Subcutaneous adipose tissue (tissue), 4 donors: ENCODE data around the gene DDO. TPM values are rescaled to one million over a fixed set of nuclear protein-coding genes. Genes with fewer than 3 reads are reported as not detected.

Experiments used
- total RNA-seq, 4 donors: library from RNA; depleted of rRNA; stranded (reverse); fragments of >200 nt; gene quantifications; one replicate each; pipeline ENCODE4 v1.1.0, GENCODE V29; 2016
- TF ChIP-seq, protein P1 (sequence below): fragments of 450-650 bp; IDR thresholded peaks from one replicate; pipeline ENCODE4 v1.5.1; 2016; ENCODE audit warnings: low read depth, mild to moderate bottlenecking, control low read depth, antibody characterized with exemption, moderate library complexity

The DDO gene
- total RNA-seq, 4 donors from 2014 or later, result 1.3 to 5.6 (median 2.2) TPM

GRCh38 chr6:110358553-110359160 is 56.7 kb downstream of the DDO start:
- TF ChIP-seq, protein P1, sequence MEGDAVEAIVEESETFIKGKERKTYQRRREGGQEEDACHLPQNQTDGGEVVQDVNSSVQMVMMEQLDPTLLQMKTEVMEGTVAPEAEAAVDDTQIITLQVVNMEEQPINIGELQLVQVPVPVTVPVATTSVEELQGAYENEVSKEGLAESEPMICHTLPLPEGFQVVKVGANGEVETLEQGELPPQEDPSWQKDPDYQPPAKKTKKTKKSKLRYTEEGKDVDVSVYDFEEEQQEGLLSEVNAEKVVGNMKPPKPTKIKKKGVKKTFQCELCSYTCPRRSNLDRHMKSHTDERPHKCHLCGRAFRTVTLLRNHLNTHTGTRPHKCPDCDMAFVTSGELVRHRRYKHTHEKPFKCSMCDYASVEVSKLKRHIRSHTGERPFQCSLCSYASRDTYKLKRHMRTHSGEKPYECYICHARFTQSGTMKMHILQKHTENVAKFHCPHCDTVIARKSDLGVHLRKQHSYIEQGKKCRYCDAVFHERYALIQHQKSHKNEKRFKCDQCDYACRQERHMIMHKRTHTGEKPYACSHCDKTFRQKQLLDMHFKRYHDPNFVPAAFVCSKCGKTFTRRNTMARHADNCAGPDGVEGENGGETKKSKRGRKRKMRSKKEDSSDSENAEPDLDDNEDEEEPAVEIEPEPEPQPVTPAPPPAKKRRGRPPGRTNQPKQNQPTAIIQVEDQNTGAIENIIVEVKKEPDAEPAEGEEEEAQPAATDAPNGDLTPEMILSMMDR, result no peak

GRCh38 chr6:110357664-110358552 is 57.5 kb downstream of the DDO start, which contains the start of gene METTL24:
METTL24 (minus strand) TSS chr6:110358349; CDS start chr6:110358272, 77 bp downstream.
- TF ChIP-seq, protein P1, result no peak

DNA sequence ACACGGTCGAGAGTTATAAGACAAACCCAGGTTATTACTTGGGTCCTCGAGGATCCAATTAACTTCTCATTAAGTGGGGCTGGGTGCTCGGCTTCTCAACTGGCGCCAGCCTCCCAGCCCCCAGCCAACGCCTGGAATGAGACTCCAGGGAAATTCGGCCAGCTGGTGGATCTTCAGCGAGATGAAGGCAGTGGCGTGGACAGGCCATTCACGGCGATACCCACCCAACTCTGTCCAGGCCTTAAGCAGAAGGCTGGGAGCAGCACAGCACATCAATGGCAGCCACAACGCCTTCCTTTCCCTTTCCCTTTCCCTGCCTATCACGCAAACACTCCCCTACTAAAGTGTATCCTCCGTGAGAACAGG is 58.1 kb downstream of the DDO start:
- TF ChIP-seq, protein P1, result no peak

- TF ChIP-seq, protein P1, result no peak
Measured at GRCh38 chr6:110356778-110357177, 58.6 kb downstream of the DDO start.

DNA sequence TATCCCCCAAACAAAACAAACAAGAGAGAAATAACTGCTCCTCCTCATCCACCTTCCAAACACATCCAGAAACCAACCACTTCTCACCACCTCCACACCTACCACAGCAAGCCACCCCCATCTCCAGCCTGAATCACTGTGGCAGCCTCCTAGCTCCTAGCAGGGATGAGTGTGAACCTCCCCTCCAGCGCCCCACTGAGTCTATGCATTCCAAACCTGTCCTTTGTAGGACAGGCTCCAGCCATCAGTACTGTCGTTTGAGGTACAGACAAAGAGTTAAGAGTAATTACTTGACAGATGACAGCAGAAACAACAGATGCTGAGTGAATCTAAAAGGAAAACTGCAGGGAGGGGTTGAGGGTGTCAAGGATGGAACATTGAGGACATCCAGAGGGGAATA is 59.6 kb downstream of the DDO start:
- TF ChIP-seq, protein P1, result no peak

- TF ChIP-seq, protein P1, result no peak
Measured at GRCh38 chr6:110355022-110355421, 60.4 kb downstream of the DDO start.

- TF ChIP-seq, protein P1, result no peak
Measured at GRCh38 chr6:110354153-110354552, 61.2 kb downstream of the DDO start.
